ENCODE measurements around the gene FBXO21.

GRCh38 chr12:117145597-117146154 lies 44.6 kb downstream of the FBXO21 start:
- TF ChIP-seq EP300 (IDR thresholded peaks at IDR 0.05) = no peak
- no peak for TF ChIP-seq POLR2A (IDR thresholded peaks at IDR 0.05)
- no peak for TF ChIP-seq CTCF (IDR thresholded peaks at IDR 0.05)
- TF ChIP-seq POLR2AphosphoS5 (IDR thresholded peaks at IDR 0.05) = no peak
